ENCODE data around the gene MYL10.

The MYL10 gene

GRCh38 chr7:101629171-101629570 is at the start of gene MYL10:
Gene MYL10 (minus strand): TSS chr7:101629296. CDS start chr7:101629118, 178 bp downstream.
- no peak for DNase-seq

- DNase-seq = no peak
Measured at GRCh38 chr7:101678658-101679057, 49.6 kb upstream of the MYL10 start.

DNA sequence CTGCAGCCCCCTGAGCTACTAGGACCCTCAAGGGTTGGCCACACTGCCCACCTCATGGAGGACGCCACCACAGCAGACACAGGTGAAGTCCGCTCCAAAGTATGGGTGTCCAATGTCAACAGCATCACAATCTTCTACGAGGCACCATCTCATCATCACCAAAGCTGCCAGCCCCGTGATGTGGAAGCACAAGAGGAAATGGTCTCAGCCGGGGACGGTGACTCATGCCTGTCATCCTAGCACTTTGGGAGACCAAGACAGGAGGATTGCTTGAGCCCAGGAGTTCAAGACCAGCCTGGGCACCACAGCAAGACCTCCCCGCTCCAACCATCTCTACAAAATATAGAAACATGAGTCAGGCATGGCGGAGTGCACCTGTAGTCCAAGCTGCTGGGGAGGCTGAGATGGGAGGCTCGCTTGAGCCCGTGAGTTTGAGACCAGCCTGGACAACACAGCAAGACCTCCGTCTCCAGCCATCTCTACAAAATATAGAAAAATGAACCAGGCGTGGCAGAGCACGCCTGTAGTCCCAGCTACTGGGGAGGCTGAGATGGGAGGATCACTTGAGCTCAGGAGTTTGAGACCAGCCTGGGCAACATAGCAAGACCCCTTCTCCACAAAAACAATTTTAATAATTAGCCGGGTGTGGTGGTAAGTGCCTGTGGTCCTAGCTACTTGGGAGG is 48.8 kb upstream of the MYL10 start:
- DNase-seq = no peak

- no peak for DNase-seq
Measured at GRCh38 chr7:101677391-101677790, 48.3 kb upstream of the MYL10 start.

DNA sequence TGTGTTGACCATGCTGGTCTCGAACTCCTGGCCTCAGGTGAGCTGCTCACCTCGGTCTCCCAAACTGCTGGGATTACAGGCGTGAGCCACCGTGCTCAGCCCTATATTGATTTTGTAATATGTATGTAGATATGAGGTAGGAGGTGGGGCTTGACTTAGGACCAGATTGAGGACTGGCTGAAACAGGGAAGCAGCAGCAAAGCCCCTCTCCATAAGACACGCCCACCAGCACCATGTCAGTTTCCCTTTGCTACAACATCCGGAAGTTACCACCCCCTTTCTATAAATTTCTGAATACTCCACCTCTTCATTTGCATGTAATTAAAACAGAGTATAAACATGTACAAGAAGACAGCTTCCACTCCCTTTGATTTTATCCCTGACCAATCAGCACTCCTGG is 47.9 kb upstream of the MYL10 start:
- DNase-seq = no peak

GRCh38 chr7:101676062-101676598 is 47.0 kb upstream of the MYL10 start:
- DNase-seq = no peak

DNA sequence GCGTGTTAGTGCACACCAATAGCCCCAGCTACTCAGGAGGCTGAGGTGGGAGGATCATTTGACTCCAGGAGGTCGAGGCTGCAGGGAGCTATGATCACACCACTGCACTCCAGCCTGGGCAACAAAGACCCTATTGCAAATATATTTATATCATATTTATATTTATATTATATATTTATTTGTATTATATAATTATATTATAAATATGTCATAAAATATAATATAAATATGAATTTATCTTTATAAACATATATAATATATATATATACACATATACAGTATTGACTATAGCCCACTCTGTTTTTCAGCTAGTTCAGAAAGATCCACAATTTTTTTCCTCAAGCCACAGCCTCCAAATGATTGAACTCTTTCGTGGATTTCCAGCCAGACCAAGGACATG is 45.3 kb upstream of the MYL10 start:
- DNase-seq = no peak

DNA sequence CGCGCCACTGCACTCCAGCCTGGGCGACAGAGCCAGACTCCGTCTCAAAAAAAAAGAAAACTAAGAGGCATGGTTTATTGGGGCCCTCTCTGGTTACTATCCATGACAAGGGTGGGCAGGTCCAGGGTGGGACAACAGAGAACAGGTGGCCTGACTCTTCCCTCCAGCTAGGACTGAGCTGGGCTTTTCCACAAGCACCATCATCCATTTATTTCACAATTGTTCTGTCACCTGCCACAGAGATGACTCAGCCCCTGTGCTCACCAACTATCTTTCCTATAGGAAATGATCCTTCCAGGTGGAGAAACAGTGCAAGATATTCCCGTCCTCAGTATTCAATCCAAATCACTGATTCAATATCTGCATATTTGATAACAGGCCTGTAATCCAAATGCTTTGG is 44.9 kb upstream of the MYL10 start:
- DNase-seq = no peak

DNA sequence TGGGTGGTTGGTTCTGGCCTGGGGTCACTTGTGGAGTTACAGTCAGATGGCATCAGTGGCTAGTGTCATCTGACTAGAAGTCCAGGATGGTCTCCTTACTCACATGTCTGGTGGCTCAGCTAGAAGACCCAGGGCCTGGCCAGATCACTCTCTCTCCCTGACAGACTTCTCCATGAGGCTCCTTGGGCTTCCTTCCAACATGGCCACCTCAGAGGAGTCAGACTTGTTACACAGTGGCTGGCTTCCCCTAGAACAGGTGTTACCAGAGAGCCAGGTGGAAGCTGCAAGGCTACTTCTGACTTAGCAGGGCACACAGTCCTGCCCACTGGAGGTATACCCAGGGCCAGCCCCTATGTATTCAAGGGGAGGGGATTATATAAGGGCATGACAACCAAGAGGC is 44.2 kb upstream of the MYL10 start:
- DNase-seq = no peak

DNA sequence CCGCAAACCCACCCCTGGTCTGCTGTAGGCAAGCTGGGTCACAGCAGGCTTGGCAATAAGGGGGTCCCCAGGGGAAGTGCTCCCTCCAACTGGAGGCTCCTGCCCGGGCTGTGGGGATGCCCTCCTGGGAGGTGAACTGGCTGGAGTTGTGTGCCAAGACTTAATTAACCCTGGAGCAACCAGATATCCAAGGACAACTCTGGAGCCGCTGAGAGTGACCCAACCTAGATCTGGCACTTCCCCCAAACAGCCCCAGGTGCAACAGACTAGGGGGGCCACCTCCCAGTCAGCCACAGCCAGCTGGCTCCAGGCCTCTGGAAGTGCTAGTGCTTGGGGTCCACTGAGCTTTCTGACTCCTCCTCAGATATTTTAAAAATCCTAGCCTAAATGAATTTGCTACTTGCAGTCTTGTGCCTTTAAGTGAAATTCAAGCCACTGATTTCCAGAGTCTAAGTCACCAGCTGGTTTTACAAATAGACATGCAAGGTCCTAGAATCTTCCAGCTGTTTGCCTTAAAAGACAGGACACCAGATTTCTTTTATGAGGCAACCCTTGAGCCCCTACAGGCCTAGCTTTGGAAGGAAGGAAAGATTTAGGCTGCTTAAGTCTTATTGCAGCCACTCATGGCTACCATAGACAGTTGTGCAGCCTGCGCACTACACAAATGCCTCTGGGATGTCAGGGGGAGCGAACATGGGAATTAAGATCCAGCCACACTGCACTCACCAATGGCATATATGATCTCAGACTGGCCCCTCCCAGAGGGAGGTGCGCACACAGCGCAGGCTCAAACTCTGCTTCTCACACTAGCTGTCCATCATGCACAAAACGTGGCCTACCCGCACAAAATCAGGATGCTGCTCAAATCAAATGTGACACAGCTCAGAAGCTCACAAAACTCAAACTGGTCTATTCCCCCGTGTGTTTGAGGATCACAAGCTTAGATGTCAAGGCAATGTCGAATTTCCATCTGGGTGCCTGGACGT is 42.6 kb upstream of the MYL10 start:
- no peak for DNase-seq

- no peak for DNase-seq
Measured at GRCh38 chr7:101669307-101669706, 40.2 kb upstream of the MYL10 start.

DNA sequence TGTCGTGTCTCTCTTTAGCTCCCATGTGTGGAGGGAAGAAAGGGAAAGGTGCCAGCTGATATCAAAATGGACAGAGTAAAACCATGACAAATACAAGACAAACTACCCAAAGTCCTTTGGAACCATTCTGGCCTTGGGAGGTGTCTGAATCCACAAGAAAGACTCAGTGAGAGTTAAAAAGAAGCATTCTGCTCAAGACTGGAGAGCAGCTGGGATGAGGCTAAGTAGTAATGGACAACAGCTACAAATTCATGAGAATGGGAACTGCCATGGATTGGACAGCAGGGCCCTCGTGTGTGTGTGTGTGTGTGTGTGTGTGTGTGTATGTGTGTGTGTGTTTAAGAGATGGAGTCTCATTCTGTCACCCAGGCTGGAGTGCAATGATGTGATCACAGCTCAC is 39.6 kb upstream of the MYL10 start:
- DNase-seq = no peak

- no peak for DNase-seq
Measured at GRCh38 chr7:101667920-101668319, 38.8 kb upstream of the MYL10 start.

GRCh38 chr7:101667399-101667798 is 38.3 kb upstream of the MYL10 start:
- DNase-seq = no peak

DNA sequence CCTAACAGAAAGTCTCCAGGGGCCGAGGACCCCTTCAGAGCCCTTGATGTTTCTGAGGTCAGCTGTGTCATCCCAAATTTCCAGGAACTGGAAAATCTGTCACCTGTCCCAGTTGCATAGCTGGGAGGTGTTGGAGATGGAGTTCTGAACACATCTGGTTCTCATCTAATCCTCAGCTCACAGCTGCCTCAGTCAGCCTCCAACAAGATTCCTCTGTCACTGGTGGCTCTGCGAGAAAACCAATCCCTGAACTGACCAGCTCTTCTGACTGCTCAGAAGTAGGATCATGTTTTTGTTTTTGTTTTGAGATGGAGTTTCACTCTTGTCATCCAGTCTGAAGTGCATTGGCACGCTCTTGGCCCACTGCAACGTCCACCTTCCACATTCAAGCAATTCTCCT is 37.6 kb upstream of the MYL10 start:
- no peak for DNase-seq

DNA sequence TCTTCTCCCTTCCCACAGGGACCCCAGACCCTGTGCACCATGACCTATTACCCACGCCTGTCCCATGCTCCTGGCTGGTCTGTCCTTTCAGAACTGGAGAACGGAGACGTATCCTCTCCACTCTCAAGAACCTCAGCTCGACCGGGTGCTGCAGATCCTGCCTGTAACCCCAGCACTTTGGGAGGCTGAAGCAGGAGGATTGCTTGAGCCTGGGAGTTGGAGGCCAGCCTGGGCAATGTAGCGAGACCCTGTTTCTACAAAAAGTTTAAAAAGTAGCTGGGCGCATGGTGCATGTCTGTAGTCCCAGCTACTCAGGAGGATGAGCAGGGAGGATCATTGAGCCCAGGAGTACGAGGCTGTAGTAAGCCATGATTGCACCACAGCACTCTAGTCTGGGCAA is 37.2 kb upstream of the MYL10 start:
- no peak for DNase-seq

GRCh38 chr7:101664893-101665471 is 35.9 kb upstream of the MYL10 start:
- DNase-seq = no peak

- no peak for DNase-seq
Measured at GRCh38 chr7:101664436-101664835, 35.3 kb upstream of the MYL10 start.

- no peak for DNase-seq
Measured at GRCh38 chr7:101663747-101664146, 34.7 kb upstream of the MYL10 start.

GRCh38 chr7:101662447-101662998 is 33.4 kb upstream of the MYL10 start:
- DNase-seq = no peak

- DNase-seq = no peak
Measured at GRCh38 chr7:101659706-101660105, 30.6 kb upstream of the MYL10 start.

DNA sequence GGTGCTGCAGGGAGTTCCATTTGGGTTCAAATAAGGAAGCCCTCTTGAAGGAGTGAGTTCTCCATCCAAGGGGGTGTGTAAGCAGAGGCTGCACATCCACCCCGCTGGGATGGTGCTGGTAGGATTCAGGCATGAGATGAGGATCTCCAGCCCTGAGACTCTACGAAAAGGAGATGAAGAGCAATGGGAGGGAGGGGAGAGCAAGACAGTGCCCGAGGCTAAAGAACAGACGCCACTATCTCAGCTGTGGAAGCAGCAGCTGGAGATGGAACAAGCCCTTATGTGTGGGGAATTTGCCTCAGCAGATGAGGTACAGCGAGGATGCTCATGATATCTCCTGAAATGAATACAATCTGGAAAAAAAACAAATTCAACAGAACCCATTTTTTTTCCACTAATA is 28.1 kb upstream of the MYL10 start:
- DNase-seq = no peak

DNA sequence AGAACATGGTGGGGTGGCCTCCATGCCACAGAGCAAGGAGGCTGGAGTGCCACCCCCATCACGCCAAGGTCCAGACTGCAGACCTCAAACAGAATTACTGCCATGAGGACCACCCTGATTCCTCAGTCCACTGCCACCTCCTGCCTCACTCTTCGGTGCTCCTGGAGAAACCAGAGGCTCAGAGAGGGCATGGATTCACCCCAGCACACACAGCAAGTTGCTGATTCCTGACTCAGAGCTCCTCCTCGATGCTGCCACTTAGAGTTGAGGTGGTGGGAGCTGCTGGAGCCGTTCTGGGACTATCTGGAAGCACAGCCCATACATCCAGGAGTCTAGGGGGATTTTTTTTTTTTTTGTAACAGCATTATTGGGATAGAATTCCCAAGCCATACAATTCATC is 22.0 kb upstream of the MYL10 start:
- DNase-seq = no peak
